ENCODE results near the gene ZFP36. TPM values are rescaled to one million over a fixed set of nuclear protein-coding genes. Genes with fewer than 3 reads are reported as not detected.

ZFP36 gene
- total and polyA plus RNA-seq, 2 donors (not counting 1 experiment from before 2014, with no cell fraction given), result 5.6 to 11.4 TPM

DNA sequence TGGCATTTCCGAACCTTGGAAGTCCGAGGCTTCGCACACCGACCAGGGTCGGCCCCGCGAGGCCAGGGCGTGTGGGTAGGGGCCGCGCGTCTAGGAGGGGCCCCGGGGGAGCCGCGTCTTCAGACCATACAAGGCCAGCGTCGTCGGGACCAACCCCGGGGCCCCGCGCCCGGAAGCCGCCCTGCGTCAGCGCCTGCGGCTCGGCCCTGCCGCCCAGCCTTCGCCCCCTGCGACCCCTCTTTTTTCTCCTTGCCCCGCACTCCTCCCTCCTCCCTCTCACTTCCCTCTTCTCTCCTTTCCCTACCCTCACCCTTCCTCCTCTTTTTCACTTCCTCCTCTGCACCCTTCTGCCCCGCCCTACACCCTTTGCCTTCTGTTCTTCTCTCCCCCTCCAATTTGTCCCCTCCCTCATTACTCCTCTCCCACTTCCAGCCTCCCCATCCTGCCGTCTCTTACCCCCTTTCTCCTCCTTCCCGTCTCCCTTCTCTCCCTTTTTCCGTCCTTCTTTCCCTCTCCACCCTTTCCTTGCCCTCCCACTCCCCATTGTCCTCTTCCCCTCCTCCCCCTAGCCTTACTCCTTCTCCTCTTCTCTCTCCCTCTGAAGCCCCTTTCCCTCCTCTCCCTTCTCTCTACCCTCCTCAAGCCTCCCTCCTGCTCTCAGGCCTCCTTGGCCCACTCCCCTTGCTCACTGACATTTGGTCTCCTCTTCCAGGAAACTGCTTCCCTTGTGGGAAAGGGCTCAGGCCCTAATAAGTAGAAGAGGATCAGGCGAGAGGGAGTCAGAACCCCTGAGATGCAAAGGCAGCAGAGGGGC is 3.6 kb downstream of the ZFP36 start:
- Histone ChIP-seq H4K20me1 (ENCODE audit: control insufficient read depth, extremely low read depth, insufficient read depth, low read length) (peaks cover 6% of the 10 kb centered on the region), H2AFZ (ENCODE audit: low read length) (no peak overlapping the region), H3K4me1 (ENCODE audit: control insufficient read depth, extremely low read depth, insufficient read depth, low read length) (peaks cover 18% of the 10 kb centered on the region), H3K36me3 (ENCODE audit: control insufficient read depth, insufficient read depth, low read length) (peaks cover 15% of the 10 kb centered on the region), H3K9me3 (ENCODE audit: control insufficient read depth, insufficient read depth, low read depth, low read length) (no peaks in the 10 kb centered on the region), H3K27me3 (ENCODE audit: control insufficient read depth, insufficient read depth, low read length) (no peaks in the 10 kb centered on the region), H3K4me2 (ENCODE audit: extremely low read depth, insufficient read depth, low read length) (peak overlapping the region; percentile 76), H3K27ac (ENCODE audit: insufficient read depth, low read length) (peak overlapping the region; percentile 97), H3K4me3 (replicated peaks in 1 of 4; ENCODE audit: control extremely low read depth in 1 of 4, insufficient read depth in 1 of 4, low read depth in 3 of 4, low read length in 4 of 4) (peak overlapping the region; percentile 40 to 98 (median 72)), H3K9ac (ENCODE audit: insufficient read depth, low read length) (peak overlapping the region; percentile 98), H3K79me2 (ENCODE audit: control insufficient read depth, insufficient read depth, low read length) (peaks cover 52% of the 10 kb centered on the region)
- TF ChIP-seq CTCF (conservative IDR thresholded peaks at IDR 0.05 in 1 of 2, IDR thresholded peaks at IDR 0.05 in 1 of 2; ENCODE audit: low read depth in 1 of 2, low read length in 2 of 2) (no peak), EZH2 (IDR thresholded peaks at IDR 0.05; ENCODE audit: low read length, missing control alignments) (no peak)
- DNase-seq (ENCODE audit: low read depth in 2 of 2), result peak; percentile 73 to 91

- H3K36me3 ChIP-seq (ENCODE audit: control insufficient read depth, insufficient read depth, low read length), result peaks cover 15% of the 10 kb centered on the region
- peak overlapping the region; percentile 97 for H3K27ac ChIP-seq (ENCODE audit: insufficient read depth, low read length)
- peak overlapping the region; percentile 76 for H3K4me2 ChIP-seq (ENCODE audit: extremely low read depth, insufficient read depth, low read length)
- no peak for TF ChIP-seq EZH2 (IDR thresholded peaks at IDR 0.05; ENCODE audit: low read length, missing control alignments)
- H2AFZ ChIP-seq (ENCODE audit: low read length), result no peak overlapping the region
- H3K4me1 ChIP-seq (ENCODE audit: control insufficient read depth, extremely low read depth, insufficient read depth, low read length), result peaks cover 19% of the 10 kb centered on the region
- no peaks in the 10 kb centered on the region for H3K27me3 ChIP-seq (ENCODE audit: control insufficient read depth, insufficient read depth, low read length)
- H3K9me3 ChIP-seq (ENCODE audit: control insufficient read depth, insufficient read depth, low read depth, low read length), result no peaks in the 10 kb centered on the region
- no peak for DNase-seq (ENCODE audit: low read depth in 2 of 2)
- H3K4me3 ChIP-seq (replicated peaks in 1 of 4; ENCODE audit: control extremely low read depth in 1 of 4, insufficient read depth in 1 of 4, low read depth in 3 of 4, low read length in 4 of 4), result peak overlapping the region in 3 of 4 experiments; percentile 40 to 98 (median 47)
- H4K20me1 ChIP-seq (ENCODE audit: control insufficient read depth, extremely low read depth, insufficient read depth, low read length), result peaks cover 6% of the 10 kb centered on the region
- H3K9ac ChIP-seq (ENCODE audit: insufficient read depth, low read length), result peak overlapping the region; percentile 98
- H3K79me2 ChIP-seq (ENCODE audit: control insufficient read depth, insufficient read depth, low read length), result peaks cover 49% of the 10 kb centered on the region
Observed at GRCh38 chr19:39410831-39411080, 4.1 kb downstream of the ZFP36 start.

DNA sequence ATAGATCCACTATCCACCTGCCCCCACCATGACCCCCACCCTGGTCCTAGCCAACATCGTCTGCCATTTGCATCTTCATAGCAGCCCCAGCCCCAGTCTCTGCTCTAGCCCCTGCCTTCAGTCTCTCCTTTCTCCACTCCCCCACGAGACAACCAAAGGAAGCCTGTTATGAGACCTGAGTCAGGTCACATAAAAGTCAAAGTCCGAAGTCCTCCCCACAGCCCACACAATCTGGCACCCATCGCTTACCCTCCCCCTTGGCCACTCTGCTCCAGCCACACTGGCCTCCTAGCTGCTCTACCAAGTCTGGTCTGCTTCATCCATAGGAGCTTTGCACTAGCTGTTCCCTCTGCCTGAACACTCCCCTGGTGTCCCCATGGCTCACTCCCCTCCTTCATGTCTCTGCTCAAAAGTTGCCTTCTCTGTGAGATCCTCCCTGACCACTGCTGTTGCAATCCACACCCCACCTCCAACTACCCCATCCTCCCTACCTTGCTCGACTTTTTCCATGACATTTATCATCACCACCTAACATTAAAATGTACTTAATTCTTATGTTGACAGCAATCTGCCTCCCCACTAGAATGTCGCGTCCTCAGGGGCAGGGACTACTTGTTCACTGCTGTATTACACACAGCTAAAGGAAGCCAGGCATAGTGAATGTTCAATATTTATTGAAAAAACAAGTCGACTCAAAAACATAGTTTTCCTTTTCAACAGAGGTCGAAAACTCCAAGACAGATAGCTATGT is 4.6 kb downstream of the ZFP36 start:
- Histone ChIP-seq H3K4me3 (replicated peaks in 1 of 4; ENCODE audit: control extremely low read depth in 1 of 4, insufficient read depth in 1 of 4, low read depth in 3 of 4, low read length in 4 of 4) (peak overlapping the region in 3 of 4 experiments; percentile 40 to 98 (median 47)), H3K9ac (ENCODE audit: insufficient read depth, low read length) (peak overlapping the region; percentile 27), H4K20me1 (ENCODE audit: control insufficient read depth, extremely low read depth, insufficient read depth, low read length) (peaks cover 6% of the 10 kb centered on the region), H3K4me1 (ENCODE audit: control insufficient read depth, extremely low read depth, insufficient read depth, low read length) (peaks cover 15% of the 10 kb centered on the region), H2AFZ (ENCODE audit: low read length) (no peak overlapping the region), H3K4me2 (ENCODE audit: extremely low read depth, insufficient read depth, low read length) (peak overlapping the region; percentile 76), H3K9me3 (ENCODE audit: control insufficient read depth, insufficient read depth, low read depth, low read length) (no peaks in the 10 kb centered on the region), H3K79me2 (ENCODE audit: control insufficient read depth, insufficient read depth, low read length) (peaks cover 47% of the 10 kb centered on the region), H3K36me3 (ENCODE audit: control insufficient read depth, insufficient read depth, low read length) (peaks cover 15% of the 10 kb centered on the region), H3K27ac (ENCODE audit: insufficient read depth, low read length) (peak overlapping the region; percentile 97), H3K27me3 (ENCODE audit: control insufficient read depth, insufficient read depth, low read length) (no peaks in the 10 kb centered on the region)
- DNase-seq (ENCODE audit: low read depth in 2 of 2), result peak; percentile 36 to 76
- TF ChIP-seq EZH2 (IDR thresholded peaks at IDR 0.05; ENCODE audit: low read length, missing control alignments) (no peak), CTCF (conservative IDR thresholded peaks at IDR 0.05 in 1 of 2, IDR thresholded peaks at IDR 0.05 in 1 of 2; ENCODE audit: low read depth in 1 of 2, low read length in 2 of 2) (no peak)

Data from fibroblast of lung (primary cell).